Choroid plexus epithelial cell (primary cell): Measurements from ENCODE around the gene PPP2R2D.

Experiments
- DNase-seq: peaks from one replicate; pipeline ENCODE4 v3.0.0-alpha.2; 2010; ENCODE audit warnings: low read depth
- H3K4me3 ChIP-seq: 2 replicates; pipeline ENCODE4 v1.5.1; 2011; ENCODE audit warnings: low read depth, mild to moderate bottlenecking, control low read depth, low read length, moderate library complexity
- CTCF ChIP-seq: conservative IDR thresholded peaks from 2 replicates; pipeline ENCODE4 v1.5.1; 2011; ENCODE audit warnings: low read depth, mild to moderate bottlenecking, control low read depth, inconsistent platforms, low read length, moderate library complexity

PPP2R2D gene

GRCh38 chr10:132003282-132003924, 102.6 kb downstream of the PPP2R2D start:
- no peak overlapping the region for H3K4me3 ChIP-seq
- no peak for TF ChIP-seq CTCF
- no peak for DNase-seq

- H3K4me3 ChIP-seq, result no peak overlapping the region
- TF ChIP-seq CTCF, result no peak
- DNase-seq, result no peak
These were observed 103.2 kb downstream of the PPP2R2D start for GRCh38 chr10:132004052-132004451.

GRCh38 chr10:132005147-132005546, 104.3 kb downstream of the PPP2R2D start:
- no peak for DNase-seq
- no peak for TF ChIP-seq CTCF

GRCh38 chr10:132006966-132007365, 106.2 kb downstream of the PPP2R2D start:
- no peak overlapping the region for H3K4me3 ChIP-seq
- no peak for TF ChIP-seq CTCF
- no peak for DNase-seq

More at GRCh38 chr10:132005147-132005546, 104.3 kb downstream of the PPP2R2D start:
- H3K4me3 ChIP-seq, result no peak overlapping the region

- no peak overlapping the region for H3K4me3 ChIP-seq
- no peak for DNase-seq
- TF ChIP-seq CTCF, result no peak
These were observed 106.9 kb downstream of the PPP2R2D start for GRCh38 chr10:132007681-132008080.
